ENCODE measurements around the gene PLIN5. TPM values are rescaled to one million over a fixed set of nuclear protein-coding genes. Genes with fewer than 3 reads are reported as not detected.

PLIN5 gene
- total RNA-seq, 1 experiment from 2014 or later = 3.9 TPM

DNA sequence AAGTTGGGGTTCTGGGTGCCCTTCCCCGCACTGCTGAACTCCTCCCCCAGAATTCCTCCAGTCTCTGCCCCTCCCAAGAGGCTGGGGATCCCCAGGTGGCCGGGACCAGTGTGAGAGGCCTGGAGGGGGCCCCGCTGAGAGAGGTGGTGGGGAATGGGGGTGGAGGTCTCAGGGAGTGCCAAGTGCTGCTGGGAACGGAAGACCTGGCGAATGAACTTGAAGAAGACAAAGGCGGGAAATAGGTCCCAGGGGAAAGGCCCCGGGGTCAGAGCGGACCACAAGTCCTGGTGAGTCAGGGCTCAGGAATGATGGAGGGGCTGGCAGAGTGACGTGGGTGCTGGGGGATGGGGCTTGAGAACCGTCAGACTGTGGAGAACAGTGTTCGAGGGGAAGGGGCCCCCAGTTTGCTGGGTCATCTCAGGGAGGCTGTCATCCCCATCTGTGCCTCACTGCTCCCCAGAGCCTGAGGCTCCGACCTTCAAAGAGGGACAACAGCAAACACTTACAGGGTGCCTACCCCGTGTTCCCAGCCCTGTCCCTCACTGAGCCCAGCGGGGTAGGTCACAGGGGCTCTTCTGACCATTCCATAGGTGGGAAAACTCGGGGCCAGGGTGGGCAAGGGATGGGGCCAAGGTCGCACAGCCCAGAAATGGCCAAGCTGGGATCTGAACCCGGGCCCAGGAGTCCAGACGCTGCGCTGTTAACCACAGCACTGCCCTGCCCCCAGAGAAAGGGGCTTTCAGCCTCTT lies 40.4 kb upstream of the PLIN5 start:
- H3K23ac ChIP-seq (ENCODE audit: insufficient read length, low read depth, low read length) = no peak overlapping the region
- no peak overlapping the region for H3K4me2 ChIP-seq (ENCODE audit: insufficient read depth, insufficient read length, low read length)
- no peak overlapping the region for H3K56ac ChIP-seq (ENCODE audit: insufficient read length, low read depth, low read length)
- H4K20me1 ChIP-seq (ENCODE audit: control insufficient read depth, insufficient read depth, insufficient read length) = no peaks in the 10 kb centered on the region
- Mint-ChIP-seq H3K4me1 (peaks cover 15 to 35% of the 10 kb centered on the region in 2 experiments), H3K36me3 (ENCODE audit: insufficient read depth in 1 of 3, low read depth in 3 of 3) (peaks cover 0 to 6% (median 1%) of the 10 kb centered on the region in 3 experiments; a peak in 2 of 7 replicates), H3K27ac (peak overlapping the region; percentile 40 to 94 (median 89); a peak in 4 of 7 replicates), H3K27me3 (ENCODE audit: low read depth) (peaks cover 11% of the 10 kb centered on the region), H3K9me3 (no peaks in the 10 kb centered on the region; a peak in 1 of 5 replicates), H3K4me3 (peak overlapping the region; percentile 32 to 42; a peak in 3 of 5 replicates)
- no peak overlapping the region for H2BK20ac ChIP-seq (ENCODE audit: low read depth, low read length, poor library complexity, severe bottlenecking)
- H2BK120ac ChIP-seq (ENCODE audit: low read depth, low read length, poor library complexity, severe bottlenecking) = no peak overlapping the region
- peak overlapping the region; percentile 79; the same call in 1 of the 2 replicates for H3K14ac ChIP-seq (ENCODE audit: insufficient read depth, low read length)
- H3T11ph ChIP-seq (ENCODE audit: low read length) = no peak overlapping the region
- no peak overlapping the region for H2BK5ac ChIP-seq (ENCODE audit: insufficient read length, low read length)
- H4K8ac ChIP-seq (replicated peaks; ENCODE audit: insufficient read length, low read depth, low read length) = no peak overlapping the region
- no peak overlapping the region for H3K9ac ChIP-seq (ENCODE audit: extremely low read depth, insufficient read length, low read length)
- H3K9me3 ChIP-seq (ENCODE audit: control insufficient read depth, low read depth, low read length) = no peaks in the 10 kb centered on the region
- H4K5ac ChIP-seq (ENCODE audit: insufficient read length, low read depth, low read length) = no peak overlapping the region
- DNase-seq = peak; percentile 92
- H2AK5ac ChIP-seq (ENCODE audit: insufficient read length, low read length) = no peak overlapping the region
- no peaks in the 10 kb centered on the region; the same call in 1 of the 2 replicates for H3K79me2 ChIP-seq (ENCODE audit: insufficient read depth, low read length)
- H4K91ac ChIP-seq (ENCODE audit: insufficient read length, low read depth, low read length) = no peak overlapping the region
- H3K4me1 ChIP-seq (ENCODE audit: insufficient read depth, low read length) = peaks cover 4% of the 10 kb centered on the region; the same call in 1 of the 2 replicates
- no peak overlapping the region for H2BK15ac ChIP-seq (ENCODE audit: low read depth, low read length)
- H2AFZ ChIP-seq (ENCODE audit: low read length) = no peak overlapping the region
- H2BK12ac ChIP-seq (ENCODE audit: insufficient read length, low read depth, low read length) = peak overlapping the region; percentile 25
- H3K4ac ChIP-seq (ENCODE audit: low read depth, low read length) = no peak overlapping the region; the same call in 1 of the 2 replicates
- H3K18ac ChIP-seq (ENCODE audit: insufficient read length, low read depth, low read length) = peak overlapping the region; percentile 30
- TF ChIP-seq, protein P1, sequence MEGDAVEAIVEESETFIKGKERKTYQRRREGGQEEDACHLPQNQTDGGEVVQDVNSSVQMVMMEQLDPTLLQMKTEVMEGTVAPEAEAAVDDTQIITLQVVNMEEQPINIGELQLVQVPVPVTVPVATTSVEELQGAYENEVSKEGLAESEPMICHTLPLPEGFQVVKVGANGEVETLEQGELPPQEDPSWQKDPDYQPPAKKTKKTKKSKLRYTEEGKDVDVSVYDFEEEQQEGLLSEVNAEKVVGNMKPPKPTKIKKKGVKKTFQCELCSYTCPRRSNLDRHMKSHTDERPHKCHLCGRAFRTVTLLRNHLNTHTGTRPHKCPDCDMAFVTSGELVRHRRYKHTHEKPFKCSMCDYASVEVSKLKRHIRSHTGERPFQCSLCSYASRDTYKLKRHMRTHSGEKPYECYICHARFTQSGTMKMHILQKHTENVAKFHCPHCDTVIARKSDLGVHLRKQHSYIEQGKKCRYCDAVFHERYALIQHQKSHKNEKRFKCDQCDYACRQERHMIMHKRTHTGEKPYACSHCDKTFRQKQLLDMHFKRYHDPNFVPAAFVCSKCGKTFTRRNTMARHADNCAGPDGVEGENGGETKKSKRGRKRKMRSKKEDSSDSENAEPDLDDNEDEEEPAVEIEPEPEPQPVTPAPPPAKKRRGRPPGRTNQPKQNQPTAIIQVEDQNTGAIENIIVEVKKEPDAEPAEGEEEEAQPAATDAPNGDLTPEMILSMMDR (conservative IDR thresholded peaks at IDR 0.05) = no peak
- no peak overlapping the region for H3K27ac ChIP-seq (ENCODE audit: insufficient read length, low read depth, low read length)
- peaks cover 7% of the 10 kb centered on the region for H3K79me1 ChIP-seq (ENCODE audit: insufficient read depth, low read depth, low read length, poor library complexity, severe bottlenecking)
- no peaks in the 10 kb centered on the region for H3K23me2 ChIP-seq (ENCODE audit: insufficient read length, low read depth, low read length, poor library complexity, severe bottlenecking)
- WGBS (ENCODE audit: extremely low coverage, insufficient read length, low lambda C conversion rate) = no CpG with 5 or more reads among the region's 19 CpGs
- no peaks in the 10 kb centered on the region for H3K27me3 ChIP-seq (ENCODE audit: insufficient read depth, low read length)
